CD1c-positive myeloid dendritic cell (primary cell): ENCODE measurements around the gene NRXN3.
"Not testable (repeated sequence)": the region's sequence is repeated elsewhere in the genome, so short reads cannot be mapped to it uniquely, and the experiment has no call there.

Source experiments
- DNase-seq: peaks from one replicate; pipeline ENCODE4 v3.0.0-alpha.2; 2016; ENCODE audit errors: extremely low spot score

The NRXN3 gene

DNA sequence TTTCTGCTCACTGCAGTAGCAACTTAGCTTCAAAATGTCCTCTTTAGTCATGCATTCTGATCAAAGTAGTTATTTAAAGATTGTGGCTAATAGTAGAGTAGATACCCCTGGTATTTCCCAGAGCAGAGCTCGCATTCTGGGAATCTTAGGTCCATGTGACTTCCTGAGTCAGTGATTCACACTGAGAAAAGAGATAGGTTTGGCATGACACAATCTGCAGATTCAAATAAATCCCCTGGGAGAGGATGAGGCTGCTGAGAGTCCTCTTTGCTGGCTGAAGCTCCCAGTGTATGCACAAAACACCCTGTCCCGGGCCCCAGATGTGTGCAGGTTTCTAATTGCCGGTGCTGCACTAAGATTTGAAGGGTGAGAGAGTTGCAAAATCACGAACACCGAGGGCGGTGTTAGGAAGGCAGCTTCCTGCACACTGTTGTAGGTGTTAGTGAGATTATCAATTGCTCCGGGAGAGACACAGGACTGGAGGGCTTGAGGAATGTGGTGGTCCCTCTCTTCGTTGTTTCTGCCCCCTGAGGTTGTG lies 233.2 kb downstream of the NRXN3 start:
- no peak for DNase-seq

DNA sequence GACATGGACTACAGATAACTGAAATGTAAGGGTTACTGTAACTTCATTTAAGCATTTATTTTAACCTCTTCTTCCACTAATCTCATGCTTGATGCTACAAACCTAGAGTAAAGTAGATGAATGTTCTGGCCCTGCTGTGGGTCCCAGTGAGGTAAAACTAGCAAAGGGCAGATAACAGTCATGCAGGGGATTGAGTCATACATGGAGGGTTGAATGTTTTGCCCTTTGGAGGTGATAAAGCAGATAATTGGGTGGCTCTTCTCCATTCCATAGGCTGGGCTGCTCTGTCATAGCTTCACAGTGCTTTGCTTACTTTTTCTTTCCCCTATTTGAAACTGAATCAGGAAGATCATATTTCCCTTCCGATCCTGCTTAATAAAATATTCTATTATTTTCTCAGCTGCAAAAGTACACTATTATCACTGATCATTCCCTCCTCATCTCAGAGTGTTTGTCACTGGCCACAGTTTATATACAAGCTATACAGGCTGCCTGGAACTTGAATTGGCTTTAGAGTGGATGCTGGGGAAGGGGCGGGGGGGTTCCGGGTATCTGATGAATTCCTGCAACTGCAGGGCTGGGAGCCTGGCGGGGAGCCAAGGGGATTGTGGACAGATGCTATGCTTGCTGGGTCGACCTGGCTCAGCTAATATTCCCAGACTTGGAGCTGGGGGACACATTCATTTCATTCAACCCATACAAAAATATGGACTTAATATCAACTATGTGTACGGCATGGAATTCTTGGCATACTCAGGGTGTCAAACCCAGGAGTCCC lies 235.1 kb downstream of the NRXN3 start:
- DNase-seq, result no peak

DNA sequence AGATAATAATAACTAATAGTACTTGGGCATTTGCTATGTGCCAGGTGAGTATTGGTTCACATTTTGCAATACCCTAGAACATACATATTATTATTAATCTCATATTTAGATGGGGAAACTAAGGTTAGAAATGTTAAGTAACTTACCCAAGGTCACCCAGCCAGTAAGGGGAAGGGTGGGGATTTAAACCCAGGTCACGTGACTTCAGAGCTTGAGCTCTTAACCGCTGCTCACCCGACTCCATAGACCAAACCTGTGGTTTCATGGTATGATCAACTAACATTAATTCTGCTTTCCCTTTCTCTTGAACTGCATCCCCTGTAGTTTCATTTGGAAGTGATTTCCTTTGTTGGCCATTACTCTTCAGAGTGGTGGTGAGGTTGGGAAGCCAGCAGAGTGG lies 242.3 kb downstream of the NRXN3 start:
- no peak for DNase-seq

DNA sequence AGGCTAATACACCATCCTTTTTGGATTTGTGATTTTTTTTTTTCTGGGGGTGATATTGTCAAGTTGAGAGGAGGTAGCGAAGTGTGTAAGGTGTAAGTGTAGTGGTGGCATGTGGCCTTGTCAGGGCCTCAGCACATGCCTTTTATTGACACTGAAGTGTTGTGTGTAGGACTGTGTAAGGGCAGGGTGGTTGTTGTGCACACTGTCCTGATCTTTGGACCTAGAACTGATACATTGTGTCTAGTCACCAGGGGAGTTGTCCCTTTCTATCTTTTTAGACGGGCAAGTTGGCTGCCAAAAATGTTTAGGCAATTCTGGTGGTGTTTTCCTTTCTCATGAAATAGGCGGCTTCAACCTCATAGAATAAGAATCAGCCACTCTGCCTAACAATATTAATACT lies 244.0 kb downstream of the NRXN3 start:
- no peak for DNase-seq

DNA sequence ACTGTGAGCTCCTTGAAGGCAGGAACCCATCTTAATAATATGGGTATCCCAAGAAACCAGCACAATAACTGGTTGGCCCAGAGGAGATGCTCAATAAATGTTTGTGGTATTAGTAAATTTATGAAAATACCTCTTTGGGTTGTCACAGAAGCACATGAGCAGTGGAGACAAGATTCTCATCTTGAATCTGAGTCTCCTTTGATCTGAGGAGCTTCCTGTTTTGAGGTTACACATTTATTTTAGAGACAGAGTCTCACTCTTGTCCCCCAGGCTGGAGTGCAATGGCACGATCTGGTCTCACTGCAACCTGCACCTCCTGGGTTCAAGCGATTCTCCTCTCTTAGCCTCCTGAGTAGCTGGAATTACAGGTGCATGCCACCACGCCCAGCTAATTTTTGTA lies 247.4 kb downstream of the NRXN3 start:
- DNase-seq, result no peak

DNA sequence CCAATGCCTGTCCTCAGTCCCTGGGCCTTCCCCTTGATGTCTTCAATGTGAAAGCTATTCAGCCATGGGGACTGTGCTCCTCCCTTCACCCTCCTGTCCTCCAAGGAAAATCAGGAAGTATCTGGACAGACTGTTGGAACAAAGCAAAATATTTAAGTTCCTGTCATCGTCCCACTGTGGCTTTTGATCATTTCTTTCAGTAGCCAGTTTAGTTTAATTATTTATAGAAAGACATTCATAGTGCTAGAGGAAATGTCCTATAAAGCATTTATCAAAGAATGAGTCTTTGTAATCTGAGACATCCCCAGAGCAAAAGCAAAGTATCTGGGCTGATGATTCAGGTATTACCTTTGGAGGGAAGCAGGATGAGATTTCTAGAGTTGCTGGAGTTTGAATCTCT lies 254.1 kb downstream of the NRXN3 start:
- DNase-seq, result no peak

DNA sequence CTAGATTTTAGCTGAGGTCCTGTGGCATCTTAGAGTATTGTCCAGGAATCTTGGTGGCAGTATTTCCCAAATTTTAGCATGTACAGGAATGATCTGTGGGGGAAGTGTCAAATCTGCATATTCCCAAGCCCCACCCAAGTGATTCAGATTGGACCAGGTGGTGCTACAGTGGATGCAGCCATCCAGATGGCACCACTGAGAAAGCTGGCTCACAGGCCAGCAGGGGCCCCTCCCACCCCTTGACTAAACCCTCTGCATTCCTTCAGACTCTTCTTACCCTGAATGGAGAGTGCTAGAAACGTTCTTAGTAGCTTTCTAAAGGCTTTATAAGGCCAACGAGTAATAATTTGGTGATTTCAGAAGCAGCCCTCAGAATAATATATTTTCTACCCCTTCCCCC lies 255.2 kb downstream of the NRXN3 start:
- DNase-seq, result no peak

DNA sequence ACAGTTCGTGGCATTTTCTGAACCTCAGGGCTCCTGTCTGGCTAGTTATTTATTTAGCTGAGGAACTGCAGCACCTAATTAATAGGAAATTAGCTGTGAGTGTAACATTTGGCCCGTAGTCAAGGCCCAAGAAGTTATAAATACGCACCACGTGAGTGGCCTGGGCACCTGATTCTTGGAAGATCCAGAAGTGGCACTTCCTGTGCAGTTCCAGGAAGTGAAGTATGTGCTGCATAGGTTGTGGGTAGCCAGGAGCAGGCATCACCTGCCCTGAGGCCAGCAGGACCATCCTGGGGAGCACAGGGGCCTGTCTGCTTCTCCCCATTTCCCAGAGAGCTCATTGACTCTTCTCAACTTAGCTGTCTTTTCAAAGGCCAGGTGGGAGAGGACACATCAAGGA lies 255.6 kb downstream of the NRXN3 start:
- DNase-seq, result no peak

DNA sequence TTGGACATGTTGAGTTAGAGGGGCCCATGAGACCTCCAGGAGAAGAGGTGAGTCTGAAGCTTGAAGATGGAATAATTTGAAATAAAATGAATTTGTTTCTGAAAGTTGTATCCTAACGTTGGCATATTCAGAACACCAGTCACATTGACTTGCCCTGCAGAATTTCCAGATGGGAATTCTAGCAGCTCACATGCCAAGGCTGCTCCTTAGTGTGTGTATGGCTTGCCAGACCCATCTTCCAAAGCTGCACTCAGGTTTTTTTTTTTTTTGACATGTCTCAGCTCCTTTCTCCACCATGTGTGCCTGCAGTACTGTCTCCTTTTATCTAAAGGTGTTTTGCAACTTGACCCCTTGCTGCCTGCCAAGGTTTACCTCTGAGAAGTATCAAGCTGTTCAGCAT lies 261.9 kb downstream of the NRXN3 start:
- no peak for DNase-seq

DNA sequence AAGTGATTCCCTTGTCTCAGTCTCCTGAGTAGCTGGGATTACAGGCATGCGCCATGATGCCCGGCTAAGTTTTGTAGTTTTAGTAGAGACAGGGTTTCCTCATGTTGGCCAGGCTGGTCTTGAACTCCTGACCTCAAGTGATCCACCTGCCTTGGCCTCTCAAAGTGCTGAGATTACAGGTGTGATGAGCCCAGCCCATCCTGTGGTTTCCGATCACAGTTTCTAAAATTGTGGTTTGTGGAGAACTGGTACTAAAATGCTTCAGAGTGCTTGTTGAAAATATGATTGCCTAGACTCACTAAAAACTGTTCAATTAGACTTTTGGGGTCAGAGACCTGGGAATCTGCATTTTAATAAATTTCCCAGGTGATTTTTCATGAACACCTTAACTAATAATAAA lies 267.3 kb downstream of the NRXN3 start:
- not testable (repeated sequence) for DNase-seq

DNA sequence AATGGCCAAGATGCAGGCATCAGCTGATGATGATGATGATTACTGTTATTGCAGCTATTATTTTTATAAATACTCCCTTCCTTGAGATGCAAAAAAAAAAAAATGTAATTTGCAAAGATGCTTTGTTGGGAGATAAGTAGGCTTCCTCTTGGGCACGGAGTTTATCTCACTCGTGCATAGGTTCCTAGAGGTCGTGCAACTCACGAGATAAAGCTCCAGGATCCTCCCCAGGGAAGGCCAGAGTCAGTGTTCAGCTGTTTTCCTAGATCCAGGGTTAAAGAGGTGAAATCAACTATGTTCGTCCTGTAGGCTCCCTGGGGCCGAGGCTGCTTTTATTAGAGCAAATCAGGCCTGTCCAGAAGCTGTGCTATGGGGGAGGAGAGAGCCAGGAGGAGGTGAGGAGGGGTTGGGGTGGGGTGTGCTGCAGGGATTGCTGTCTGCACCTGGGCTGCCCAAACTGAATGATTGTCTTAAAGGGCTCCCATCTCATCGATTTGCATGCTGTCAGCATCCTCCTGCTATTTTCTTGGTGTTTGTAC lies 270.3 kb downstream of the NRXN3 start:
- no peak for DNase-seq

DNA sequence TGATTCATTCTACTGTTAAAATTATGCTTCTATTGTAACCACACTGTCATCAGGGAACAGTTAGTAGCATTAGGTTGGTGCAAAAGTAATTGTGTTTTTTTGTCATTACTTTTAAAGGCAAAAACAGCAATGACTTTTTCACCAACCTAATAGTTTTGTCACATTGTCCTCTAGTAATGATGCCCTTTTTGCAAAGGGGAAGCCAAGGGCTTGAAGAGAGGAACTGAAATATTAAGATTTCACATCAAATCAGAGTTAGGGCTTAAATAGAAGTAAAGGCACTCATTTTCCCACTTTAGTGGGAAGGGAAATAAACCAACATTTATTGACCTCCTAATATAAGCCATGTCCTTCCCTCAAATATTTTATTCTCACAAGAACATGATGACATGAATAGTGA lies 273.7 kb downstream of the NRXN3 start:
- DNase-seq, result peak; percentile 5

DNA sequence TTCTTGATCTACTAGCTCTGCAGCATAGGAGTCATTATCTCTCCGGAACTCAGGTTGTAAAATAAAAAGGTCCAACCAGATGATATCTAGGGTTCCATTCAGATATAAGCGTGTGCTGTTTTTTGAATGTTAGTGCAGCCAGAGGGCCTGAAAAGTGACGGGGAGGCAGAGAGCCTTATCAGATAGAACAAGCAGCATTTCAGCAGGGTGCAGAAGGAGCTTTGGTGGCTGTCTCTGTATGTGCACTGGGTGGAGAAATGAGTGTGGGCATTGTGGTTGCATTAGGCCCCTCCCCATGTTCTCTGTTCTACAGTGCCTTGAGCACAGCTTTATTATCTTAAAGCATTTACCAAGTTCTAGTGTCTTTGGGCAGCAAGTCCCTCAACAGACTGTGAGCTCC lies 275.1 kb downstream of the NRXN3 start:
- no peak for DNase-seq

DNA sequence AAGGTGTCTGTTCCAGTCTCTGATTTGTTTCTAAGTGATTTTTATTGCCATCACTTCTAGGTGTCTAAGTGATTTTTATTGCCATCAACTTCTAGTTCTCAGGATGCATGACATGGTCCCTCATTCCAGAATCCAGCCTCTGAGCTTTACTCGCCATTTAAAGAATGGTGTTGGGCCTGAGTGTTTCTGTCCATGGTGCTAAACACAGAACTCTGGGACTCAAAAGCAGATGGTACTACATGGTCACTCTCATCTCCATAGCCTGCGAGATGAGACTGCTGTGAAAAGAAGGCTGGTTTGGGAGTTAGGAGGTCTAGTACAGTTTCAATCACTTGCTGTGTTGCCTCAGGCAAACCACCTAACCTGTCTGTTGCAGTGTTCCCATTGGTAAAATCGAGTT lies 276.6 kb downstream of the NRXN3 start:
- DNase-seq, result no peak

DNA sequence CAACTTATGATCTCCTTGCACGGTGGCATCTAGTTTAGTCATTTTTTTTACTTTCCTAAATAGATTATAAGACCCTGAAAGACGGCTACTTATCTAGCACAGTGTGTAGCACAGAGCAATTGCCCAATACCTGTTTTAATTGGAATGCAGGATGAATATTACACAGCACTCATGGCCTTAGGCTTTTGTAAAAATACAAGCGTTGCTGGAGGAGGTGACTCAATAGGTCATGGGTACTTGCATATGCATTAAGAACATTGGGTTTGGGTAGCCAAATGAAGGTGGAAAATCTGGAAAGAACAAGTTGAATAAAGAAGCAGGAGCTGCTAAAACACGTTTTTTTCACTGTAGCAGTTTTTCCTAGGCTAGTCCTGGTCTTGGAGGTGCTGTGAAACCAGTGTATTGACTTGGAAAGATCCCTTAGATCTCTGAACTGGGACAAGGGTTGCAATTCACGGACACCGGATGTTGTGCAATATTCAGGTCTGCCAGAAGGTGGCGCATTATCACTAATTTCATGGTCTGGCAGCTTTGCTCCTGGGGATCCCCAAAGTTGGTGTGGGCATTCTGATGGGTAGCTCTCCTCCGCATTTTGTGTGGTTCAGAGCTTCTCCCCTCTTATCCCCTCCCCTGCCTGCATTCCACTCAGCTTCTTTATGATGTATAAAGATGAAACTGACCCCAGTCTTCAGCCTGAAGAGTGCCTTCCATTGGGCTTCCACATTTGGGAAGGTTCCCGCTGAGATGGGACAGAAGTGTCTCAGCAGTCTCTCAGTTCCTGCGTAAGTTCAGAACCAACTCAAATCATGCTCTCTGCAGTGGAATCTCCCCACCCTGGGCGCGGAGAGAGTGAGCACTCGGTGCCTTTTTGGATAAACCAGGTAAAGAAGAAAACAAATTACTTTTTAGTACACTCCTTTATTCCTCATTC lies 278.3 kb downstream of the NRXN3 start:
- peak; percentile 56 for DNase-seq

DNA sequence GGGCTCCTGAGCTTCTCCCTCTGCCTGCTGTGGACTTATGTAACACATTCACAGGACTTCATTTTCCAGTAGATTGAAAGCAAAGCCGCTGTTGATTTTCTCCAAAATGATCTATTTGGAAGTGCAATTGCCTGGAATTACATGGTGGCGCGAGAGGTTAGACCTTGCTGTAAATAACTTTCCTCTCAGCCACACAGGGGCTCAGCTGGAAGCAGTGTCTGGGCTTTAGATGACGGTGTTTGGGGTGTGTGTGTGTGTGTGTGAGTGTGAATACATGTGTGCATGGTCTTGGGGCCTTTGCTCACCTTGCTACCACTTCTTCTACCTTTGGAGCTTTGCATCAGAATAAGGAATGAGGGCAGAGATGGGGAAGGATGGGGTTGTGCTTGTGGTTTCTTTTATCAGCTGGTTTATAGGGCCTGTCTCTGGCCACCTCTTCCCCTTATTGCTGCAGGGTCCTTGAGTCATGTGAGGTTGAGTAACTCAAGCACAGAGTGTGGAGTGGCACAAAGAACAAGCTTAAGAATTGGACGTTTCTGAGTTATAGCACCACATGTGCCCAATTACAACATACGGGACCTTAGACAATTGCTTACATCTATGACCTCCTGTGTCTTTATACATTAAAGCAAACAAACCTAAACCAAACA lies 280.6 kb downstream of the NRXN3 start:
- DNase-seq, result peak; percentile 31

DNA sequence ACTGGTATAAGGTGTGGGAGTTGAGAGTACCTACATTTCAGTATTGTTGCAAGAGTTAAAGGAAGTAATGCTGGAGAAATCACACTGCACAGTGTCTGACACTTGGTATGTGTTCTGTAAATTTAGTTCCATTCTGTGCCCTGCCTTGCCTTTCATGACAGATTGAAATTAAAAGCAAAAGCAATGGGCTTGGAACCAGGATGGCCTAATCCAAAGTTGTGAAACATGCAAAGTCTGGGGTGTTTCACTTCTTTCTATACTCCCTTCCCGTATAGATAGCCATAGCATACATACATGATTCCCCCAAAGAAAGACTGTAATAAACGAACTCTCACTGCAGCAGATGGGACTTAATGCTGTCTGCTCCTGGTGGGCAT lies 281.1 kb downstream of the NRXN3 start:
- peak; percentile 10 for DNase-seq

DNA sequence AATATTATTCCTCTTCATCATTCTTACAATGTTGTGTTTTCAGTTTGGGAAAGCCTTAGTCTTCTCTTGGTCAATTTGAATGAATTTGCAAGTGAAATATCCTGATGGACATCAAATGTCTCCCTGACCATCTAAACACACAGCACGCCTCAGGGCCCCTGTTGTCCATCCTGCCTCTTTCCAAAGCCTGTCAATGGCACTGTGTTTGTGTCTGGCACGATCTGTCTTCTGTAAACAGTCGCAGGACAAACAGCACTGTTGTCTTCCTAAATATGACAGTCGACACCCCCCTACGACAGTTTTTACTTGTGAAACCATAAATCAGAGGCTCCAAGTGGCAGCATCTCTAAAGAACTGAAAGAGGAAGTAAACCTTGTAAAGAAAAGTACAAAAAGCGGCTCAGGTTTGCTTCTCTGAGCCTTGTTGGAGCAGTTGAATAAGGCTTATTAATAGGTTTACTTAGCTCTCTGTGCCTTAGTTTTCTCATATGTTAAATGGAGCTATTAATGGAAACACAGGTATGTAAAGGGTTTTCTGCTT lies 285.8 kb downstream of the NRXN3 start:
- DNase-seq, result no peak

DNA sequence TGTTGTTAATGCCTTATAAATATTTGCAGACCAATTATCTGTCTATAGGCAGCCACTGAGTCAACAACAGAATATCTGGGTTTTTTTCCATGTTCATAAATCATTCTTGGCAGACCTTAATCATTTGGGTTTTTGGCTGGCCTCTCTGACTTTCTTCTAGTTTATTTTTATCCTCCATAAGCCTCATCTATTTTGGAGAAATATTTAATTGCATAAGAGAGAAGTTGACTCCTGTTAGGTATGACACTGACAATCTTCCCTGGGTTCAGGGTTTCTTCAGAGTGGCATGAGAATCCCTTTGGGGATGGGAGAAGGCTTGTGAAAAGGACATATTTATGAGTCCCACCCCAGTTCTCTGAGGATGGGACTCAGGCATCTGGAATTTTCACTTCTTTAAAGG lies 299.8 kb downstream of the NRXN3 start:
- DNase-seq, result no peak

DNA sequence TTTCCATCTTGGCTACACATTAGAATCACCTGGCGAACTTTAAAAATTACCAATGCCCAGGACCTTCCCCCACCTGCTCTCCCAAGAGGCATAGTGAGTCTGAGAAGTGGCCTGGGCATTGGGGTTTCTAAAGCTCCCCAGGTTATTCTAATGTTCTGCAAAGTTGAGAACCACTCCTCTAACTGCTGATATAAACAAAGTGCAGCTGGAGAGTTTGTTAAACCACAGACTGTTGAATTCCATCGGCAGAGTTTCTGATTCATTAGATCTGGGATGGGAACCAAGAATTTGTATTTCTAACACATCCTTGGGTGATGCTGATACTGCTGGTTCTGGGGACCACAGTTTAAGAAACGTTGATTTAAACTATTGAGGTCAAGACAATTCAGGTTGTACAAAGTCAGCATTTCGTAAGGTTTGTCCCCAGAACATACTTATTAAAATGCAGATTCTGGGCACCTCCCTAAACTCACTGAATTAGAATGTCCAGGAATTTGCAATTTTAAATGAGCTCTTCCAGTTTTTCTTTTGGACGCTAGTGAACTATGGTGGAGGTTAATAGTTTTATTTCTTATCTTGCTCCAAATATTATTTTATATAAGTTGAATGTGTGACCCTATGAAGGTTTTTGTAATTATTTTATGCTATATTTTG lies 309.1 kb downstream of the NRXN3 start:
- no peak for DNase-seq

DNA sequence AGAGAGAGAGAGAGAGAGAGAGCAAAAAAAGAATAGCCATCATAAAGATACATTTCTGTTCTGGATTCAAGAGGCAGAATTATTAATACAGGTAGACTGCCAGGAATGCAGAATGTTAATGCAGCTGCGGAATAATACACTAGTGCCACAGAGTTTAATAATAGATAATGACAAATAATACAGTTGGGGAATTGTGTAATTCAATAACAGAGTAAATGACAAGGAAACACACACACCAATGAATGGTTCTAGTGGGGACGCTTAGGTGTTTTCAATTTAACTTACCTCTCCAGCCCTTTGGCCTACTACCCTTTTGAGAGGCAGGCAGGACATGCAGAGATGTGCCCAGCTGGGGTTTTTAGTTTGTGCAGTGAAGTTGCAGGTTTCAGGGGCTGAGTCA lies 313.9 kb downstream of the NRXN3 start:
- DNase-seq, result no peak
